GDM1 (cell line): ENCODE data around the gene SPCS2.
A peak's percentile ranks its signal among the peaks of the same experiment; 100 is the strongest.
"Not testable (repeated sequence)": the region's sequence is repeated elsewhere in the genome, so short reads cannot be mapped to it uniquely, and the experiment has no call there.

Source experiments
- DNase-seq: peaks from one replicate; lab custom pipeline; 2025; lab: John Stamatoyannopoulos, UW

Gene SPCS2

GRCh38 chr11:75001686-75002085 is 52.6 kb downstream of the SPCS2 start:
- no peak for DNase-seq

- DNase-seq, result no peak
Observed at GRCh38 chr11:75002516-75002915, 53.5 kb downstream of the SPCS2 start.

DNA sequence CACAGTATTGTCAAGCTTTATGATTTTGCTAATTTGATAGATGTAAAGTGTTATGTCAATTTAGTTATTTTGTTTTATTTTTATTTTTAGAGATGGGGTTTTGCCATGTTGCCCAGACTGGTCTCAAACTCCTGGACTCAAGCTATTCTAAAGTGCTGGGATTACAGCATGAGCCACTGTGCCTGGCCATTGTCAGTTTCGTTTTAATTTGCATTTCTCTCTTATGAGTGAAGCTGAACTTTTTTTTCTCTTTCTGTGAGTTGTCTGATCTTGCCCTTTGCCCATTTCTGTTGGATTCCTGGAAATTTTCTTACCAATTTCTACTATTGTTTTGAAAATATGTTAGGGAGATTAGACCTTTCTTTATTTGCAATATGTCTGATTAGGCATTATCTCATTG is 55.1 kb downstream of the SPCS2 start:
- no peak for DNase-seq

DNA sequence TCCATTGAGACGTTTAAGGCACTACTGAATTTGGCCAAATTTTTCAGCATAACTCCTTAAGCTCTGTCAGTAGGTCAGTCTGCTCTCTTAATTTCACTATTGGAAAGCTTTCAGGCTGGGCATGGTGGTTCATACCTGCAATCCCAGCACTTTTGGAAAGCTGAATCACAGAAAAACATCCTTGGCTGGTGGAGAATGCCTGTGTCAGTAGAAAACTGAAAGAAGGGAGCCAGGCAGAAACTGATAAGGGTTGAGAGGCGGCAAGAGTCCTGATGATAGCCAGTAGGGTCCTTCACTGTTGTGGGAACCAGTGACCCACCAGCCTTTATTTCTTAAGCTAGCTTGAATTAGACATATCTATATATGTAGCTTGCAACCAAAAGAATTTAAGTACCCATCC is 62.3 kb downstream of the SPCS2 start:
- DNase-seq, result no peak

- DNase-seq, result no peak
Observed at GRCh38 chr11:75011872-75012271, 62.8 kb downstream of the SPCS2 start.

- DNase-seq, result no peak
Observed at GRCh38 chr11:75013051-75013450, 64.0 kb downstream of the SPCS2 start.

DNA sequence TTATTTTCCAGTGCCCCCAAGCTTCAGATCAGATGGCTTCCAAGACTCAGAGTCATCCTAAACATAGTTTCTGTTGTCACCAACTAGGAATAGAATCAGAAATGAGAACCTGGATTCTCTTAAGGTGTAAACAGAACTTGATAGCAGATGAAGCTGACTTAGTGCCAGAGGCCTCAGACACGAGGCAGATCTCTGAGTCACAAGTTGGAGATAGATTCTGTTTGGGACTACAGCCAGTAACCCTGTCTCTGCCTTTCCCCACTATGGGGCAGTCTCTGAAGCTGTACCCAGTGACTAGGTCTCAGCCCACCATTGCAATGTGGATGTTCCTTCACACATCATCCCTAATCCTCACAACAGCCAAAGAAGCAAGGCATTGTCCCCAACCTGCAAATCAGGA is 65.1 kb downstream of the SPCS2 start:
- no peak for DNase-seq

DNA sequence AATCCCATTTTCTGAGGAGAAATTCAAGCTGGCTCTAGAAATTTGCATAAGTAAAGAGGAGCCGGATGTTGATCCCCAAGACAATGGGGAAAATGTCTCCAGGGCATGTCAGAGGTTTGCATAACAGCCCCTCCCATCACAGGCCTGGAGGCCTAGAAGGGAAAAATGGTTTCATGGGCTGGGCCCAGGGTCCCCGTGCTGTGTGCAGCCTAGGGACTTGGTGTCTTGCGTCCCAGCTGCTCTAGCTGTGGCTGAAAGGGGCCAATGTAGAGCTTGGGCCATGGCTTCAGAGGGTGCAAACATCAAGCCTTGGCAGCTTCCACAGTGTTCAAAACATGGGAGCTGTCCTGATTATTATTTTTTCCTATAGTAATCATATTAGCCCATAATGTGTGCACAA is 70.1 kb downstream of the SPCS2 start:
- not testable (repeated sequence) for DNase-seq

- not testable (repeated sequence) for DNase-seq
Observed at GRCh38 chr11:75020328-75020727, 71.3 kb downstream of the SPCS2 start.

DNA sequence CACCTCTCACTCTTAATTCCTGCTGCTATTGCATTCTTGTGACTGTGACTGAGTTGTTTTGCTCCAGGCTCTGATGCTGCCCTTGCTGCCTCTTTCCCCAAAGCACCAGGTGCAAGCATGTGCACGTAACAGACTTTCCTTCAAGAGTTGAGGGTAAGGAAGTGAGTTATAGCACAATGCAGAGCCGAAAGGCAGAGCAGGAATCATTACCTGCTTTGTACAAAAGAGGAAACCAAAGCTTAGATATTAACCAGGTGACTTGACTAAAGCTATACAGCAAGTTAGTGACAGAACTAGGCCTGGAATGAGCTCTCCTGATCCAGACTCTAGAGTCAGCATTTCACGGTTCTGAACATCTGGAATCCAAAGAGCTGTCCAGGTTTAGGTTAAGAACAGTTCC is 73.2 kb downstream of the SPCS2 start:
- no peak for DNase-seq

DNA sequence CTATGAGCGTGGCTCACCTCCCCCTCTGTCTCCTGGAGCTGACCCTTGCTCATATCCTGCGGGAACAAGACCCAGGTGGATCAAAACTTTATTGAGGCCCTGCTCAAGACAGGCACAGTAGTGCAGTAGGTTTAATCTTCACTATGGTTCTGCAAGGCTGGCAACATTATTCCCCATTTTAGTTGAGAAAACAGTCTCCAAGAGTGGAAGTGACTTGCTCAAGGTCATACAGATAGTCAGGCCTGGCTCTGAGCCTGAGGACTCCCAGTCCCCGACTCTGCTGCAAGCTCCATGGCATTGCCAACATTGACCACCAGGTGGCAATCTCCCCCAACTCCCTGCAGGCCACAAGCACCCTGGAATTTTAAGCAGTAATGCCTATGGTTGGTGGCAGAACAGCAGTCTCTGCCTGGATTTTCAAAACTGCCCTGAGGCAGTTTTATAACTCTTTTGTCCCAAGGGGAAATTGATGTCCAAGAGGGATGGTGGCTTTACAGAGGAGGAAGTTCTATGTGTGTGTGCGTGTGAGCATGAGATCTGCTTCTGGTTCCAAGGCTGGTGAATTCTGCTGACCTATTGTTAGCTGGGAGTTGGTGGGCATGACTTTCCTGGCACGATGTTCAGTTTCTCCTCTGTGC is 73.8 kb downstream of the SPCS2 start:
- peak; percentile 52 for DNase-seq

GRCh38 chr11:75023446-75024067 is 74.5 kb downstream of the SPCS2 start:
- no peak for DNase-seq

DNA sequence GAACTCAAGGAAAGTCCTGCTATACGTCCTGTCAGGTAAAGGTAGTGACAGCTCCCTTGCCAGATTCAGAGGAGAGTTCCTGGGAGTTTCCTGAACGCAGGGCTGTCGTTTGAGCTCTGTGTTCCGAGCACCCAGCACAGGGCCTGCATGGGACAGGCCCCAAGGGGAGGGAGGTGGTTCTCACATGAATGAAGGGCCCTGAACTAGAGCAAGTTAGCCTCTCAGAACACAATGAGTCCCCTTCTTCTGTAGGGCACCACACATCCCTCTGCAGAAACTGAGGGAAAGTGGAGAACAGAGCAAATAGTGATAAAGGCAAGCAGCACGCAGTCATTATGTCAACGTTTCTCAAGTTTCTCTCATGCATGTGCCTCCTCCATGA is 75.0 kb downstream of the SPCS2 start:
- no peak for DNase-seq

DNA sequence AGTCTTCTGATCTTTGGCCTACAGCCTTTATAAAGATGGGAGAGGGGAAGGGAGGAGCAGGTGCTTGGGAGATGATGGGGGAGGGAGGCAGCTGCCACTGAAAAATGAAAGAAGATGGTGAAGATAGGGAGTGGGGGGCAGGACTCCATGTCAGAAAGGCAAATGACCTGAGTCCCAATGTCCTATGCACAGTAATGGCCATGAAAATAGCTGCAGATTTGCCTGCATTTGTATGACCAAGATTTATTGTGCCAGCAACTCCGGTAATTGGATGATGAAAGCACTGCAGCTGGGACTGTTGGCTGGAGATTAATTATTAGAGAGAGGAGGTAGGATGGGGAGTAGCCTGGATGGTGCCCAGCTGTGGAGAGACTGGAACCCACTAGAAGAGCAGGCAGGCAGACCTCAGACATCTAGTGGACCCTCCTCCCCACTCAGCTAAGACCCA is 75.7 kb downstream of the SPCS2 start:
- no peak for DNase-seq

GRCh38 chr11:75025561-75025960 is 76.5 kb downstream of the SPCS2 start:
- no peak for DNase-seq

DNA sequence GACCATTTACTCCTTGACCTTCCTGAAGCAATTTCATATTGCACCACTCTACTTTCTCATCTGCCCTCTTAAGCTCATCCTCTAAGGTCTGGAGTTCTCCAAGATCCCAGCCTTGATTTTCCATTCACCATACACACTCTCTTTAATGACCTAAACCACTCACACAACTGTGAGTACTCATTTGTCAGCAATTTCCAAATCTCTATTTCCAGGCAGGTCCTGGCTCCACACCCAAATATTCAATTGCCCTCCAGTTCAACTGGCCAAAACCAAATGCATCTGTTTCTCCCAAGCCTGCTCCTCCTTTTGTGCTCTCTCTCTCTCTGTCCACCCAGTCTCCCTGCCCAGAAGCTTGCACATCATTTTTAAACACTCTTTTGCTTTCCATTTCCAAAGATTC is 79.3 kb downstream of the SPCS2 start:
- DNase-seq, result no peak
